K562 (cell line): Measurements from ENCODE around the gene KLHL9. TPM values are rescaled to one million over a fixed set of nuclear protein-coding genes. Genes with fewer than 3 reads are reported as not detected.

Experiments
- ATAC-seq: fragments of 200-7000 bp; cut with Tn5 transposase; 3 replicates; pipeline ENCODE4 v1.9.1; 2020; ENCODE audit warnings: moderate library complexity
- BruUV-seq: library from RNA; stranded (reverse); fragments of 400-500 nt; replicated peaks from 2 replicates; lab custom pipeline; 2021; lab: Mats Ljungman, UMichigan
- CTCF ChIA-PET: fragments of 300-600 bp; formaldehyde crosslinking; extraction: SDS; loops from one replicate; lab custom pipeline; 2021; ENCODE audit warnings: low intra/inter-chr PET ratio; lab: Yijun Ruan, JAX
- POLR2A ChIA-PET: fragments of 300-600, 350-650 bp; sonication (Branson Sonifier 250); formaldehyde crosslinking; extraction: SDS; loops from one replicate; lab custom pipeline; 2021; ENCODE audit warnings: antibody characterized with exemption, inconsistent platforms; lab: Yijun Ruan, JAX
- DNase-seq, 4 experiments: peaks; one replicate each; pipeline versions ENCODE4 v3.0.0 to v3.0.0-alpha.2; 2011 to 2018; ENCODE audit warnings: low spot score in 3 of 4, mixed read lengths in 3 of 4; ENCODE audit errors: extremely low read depth in 1 of 4
- FAIRE-seq: peaks from 2 replicates; lab custom pipeline; 2011; peaks lifted over from hg19 to GRCh38; lab: Jason Lieb, UNC
- H2AFZ ChIP-seq: 2 replicates; pipeline ENCODE4 v1.6.0; 2011; ENCODE audit warnings: low read depth, low read length, control low read depth, inconsistent platforms
- H3K27ac ChIP-seq: fragments of 200-600 bp; 3 replicates; pipeline ENCODE4 v1.8.0; 2011; ENCODE audit warnings: low read depth, mild to moderate bottlenecking, control low read depth, inconsistent platforms, low read length, moderate library complexity, mixed read lengths; ENCODE audit errors: extremely low read depth
- H3K27me3 ChIP-seq, 2 experiments: fragments of 300-600 bp in 1 of 2; 2 replicates in 1 of 2; 3 replicates in 1 of 2; pipeline versions ENCODE4 v1.6.0 to v1.8.0; 2011; ENCODE audit warnings: inconsistent platforms in 2 of 2, low read length in 2 of 2, mild to moderate bottlenecking in 1 of 2, mixed read lengths in 1 of 2, moderate library complexity in 1 of 2; ENCODE audit not compliant: control insufficient read depth in 2 of 2, insufficient read depth in 2 of 2
- H3K36me3 ChIP-seq: fragments of 300-600 bp; 3 replicates; pipeline ENCODE4 v1.8.0; 2011; ENCODE audit warnings: mild to moderate bottlenecking, low read length, inconsistent platforms; ENCODE audit not compliant: control insufficient read depth, insufficient read depth
- H3K4me1 ChIP-seq, 2 experiments: fragments of 200-600 bp in 1 of 2; replicated peaks in 1 of 2; 2 replicates in 1 of 2; 3 replicates in 1 of 2; pipeline versions ENCODE4 v1.5.1 to v1.8.0; 2011; ENCODE audit warnings: inconsistent platforms in 2 of 2, low read length in 2 of 2, mild to moderate bottlenecking in 1 of 2, mixed read lengths in 1 of 2, moderate library complexity in 1 of 2; ENCODE audit not compliant: control insufficient read depth in 2 of 2, insufficient read depth in 2 of 2
- H3K4me2 ChIP-seq: 2 replicates; pipeline ENCODE4 v1.6.1; 2011; ENCODE audit warnings: low read length, control low read depth, inconsistent platforms, mixed read lengths; ENCODE audit not compliant: insufficient read depth
- H3K4me3 ChIP-seq: fragments of 200-600 bp; sonication (generic), shearing (Covaris generic); 2 replicates; pipeline ENCODE4 v1.5.1; 2016; ENCODE audit warnings: control low read depth, inconsistent platforms
- H3K79me2 ChIP-seq: fragments of 200-600 bp; 3 replicates; pipeline ENCODE4 v1.8.0; 2011; ENCODE audit warnings: low read length, inconsistent platforms; ENCODE audit not compliant: control insufficient read depth, insufficient read depth
- H3K9ac ChIP-seq, 2 experiments: 2 replicates each; pipeline versions ENCODE4 v1.6.0 to v1.6.1; 2011; ENCODE audit warnings: low read depth in 2 of 2, low read length in 2 of 2, control low read depth in 1 of 2, inconsistent platforms in 1 of 2, mild to moderate bottlenecking in 1 of 2, mixed read lengths in 1 of 2; ENCODE audit not compliant: insufficient read depth in 1 of 2
- H3K9me1 ChIP-seq: one replicate; pipeline ENCODE4 v1.6.0; 2011; ENCODE audit warnings: inconsistent platforms, mild to moderate bottlenecking, low read length, moderate library complexity; ENCODE audit not compliant: control insufficient read depth, insufficient read depth
- H3K9me3 ChIP-seq: replicated peaks from 2 replicates; pipeline ENCODE4 v1.5.1; 2011; ENCODE audit warnings: low read depth, low read length, inconsistent platforms; ENCODE audit not compliant: control insufficient read depth, insufficient read depth
- H4K20me1 ChIP-seq: replicated peaks from 2 replicates; pipeline ENCODE4 v1.6.1; 2011; ENCODE audit warnings: low read length, inconsistent platforms, mixed read lengths; ENCODE audit not compliant: control insufficient read depth, insufficient read depth
- ARNT ChIP-seq, 2 experiments: fragments of 450-650 bp; IDR thresholded peaks; 2 replicates each; pipeline ENCODE4 v1.6.1; 2016; ENCODE audit warnings: mild to moderate bottlenecking in 1 of 2
- BACH1 ChIP-seq: fragments of 200-800 bp; sonication (Bioruptor generic); IDR thresholded peaks from 2 replicates; pipeline ENCODE4 v1.6.1; 2016; ENCODE audit warnings: missing genetic modification characterization, missing compliant biosample characterization
- ELK1 ChIP-seq: sonication (generic); formaldehyde crosslinking; IDR thresholded peaks from 2 replicates; pipeline ENCODE4 v1.8.1; 2022; ENCODE audit warnings: missing genetic modification reagents
- FOXK1 ChIP-seq: sonication (generic); formaldehyde crosslinking; IDR thresholded peaks from 2 replicates; pipeline ENCODE4 v1.8.0; 2022; ENCODE audit warnings: missing genetic modification reagents, mild to moderate bottlenecking, borderline replicate concordance
- FOXK2 ChIP-seq, 2 experiments: fragments of 450-650 bp; IDR thresholded peaks in 1 of 2; conservative IDR thresholded peaks in 1 of 2; 2 replicates each; pipeline ENCODE4 v1.6.1; 2016; ENCODE audit warnings: low read depth in 2 of 2, mild to moderate bottlenecking in 1 of 2
- GABPB2 ChIP-seq: fragments of 250-450 bp; sonication (Bioruptor Pico); conservative IDR thresholded peaks from 2 replicates; pipeline ENCODE4 v1.5.1; 2021; ENCODE audit warnings: mild to moderate bottlenecking
- GATA2 ChIP-seq: sonication (generic); formaldehyde crosslinking; IDR thresholded peaks from 2 replicates; pipeline ENCODE4 v1.4.0; 2020; ENCODE audit warnings: mild to moderate bottlenecking, missing genetic modification reagents
- IFI16 ChIP-seq: fragments of 250-450 bp; sonication (Bioruptor Pico); IDR thresholded peaks from 2 replicates; pipeline ENCODE4 v2.1.2; 2022; ENCODE audit warnings: mild to moderate bottlenecking, inconsistent platforms
- PHB2 ChIP-seq: fragments of 450-650 bp; IDR thresholded peaks from 2 replicates; pipeline ENCODE4 v1.6.1; 2017; ENCODE audit warnings: low read depth
- SNAPC5 ChIP-seq: fragments of 250-450 bp; sonication (Bioruptor Pico); IDR thresholded peaks from 2 replicates; pipeline ENCODE4 v1.8.0; 2021; ENCODE audit warnings: moderate library complexity, mild to moderate bottlenecking, inconsistent platforms
- TSC22D4 ChIP-seq: fragments of 450-650 bp; IDR thresholded peaks from 2 replicates; pipeline ENCODE4 v1.6.1; 2016; ENCODE audit warnings: missing genetic modification characterization, missing biosample characterization, control low read depth
- ZFP36 ChIP-seq: fragments of 150-350 bp; IDR thresholded peaks from 2 replicates; pipeline ENCODE4 v1.6.1; 2018; ENCODE audit warnings: low read length, low read depth; ENCODE audit not compliant: partially characterized antibody
- ZNF592 ChIP-seq: fragments of 450-650 bp; IDR thresholded peaks from 2 replicates; pipeline ENCODE4 v1.6.1; 2017; ENCODE audit warnings: antibody characterized with exemption, mild to moderate bottlenecking
- ZNF644 ChIP-seq: fragments of 200-800 bp; sonication (Bioruptor generic); IDR thresholded peaks from 2 replicates; pipeline ENCODE4 v1.6.1; 2016; ENCODE audit warnings: low read depth, missing genetic modification characterization, missing compliant biosample characterization
- WGBS: fragments of 100-300 bp; shearing (Covaris generic); methylation state at CpG from one replicate; pipeline ENCODE4 v1.1.6; 2016; ENCODE audit warnings: low coverage, mixed read lengths; ENCODE audit not compliant: insufficient coverage; ENCODE audit errors: missing lambda C conversion rate; 5-methylcytosine and 5-hydroxymethylcytosine counted together
- in situ Hi-C: fragments of 300-500 bp; cut with MboI; formaldehyde crosslinking; loops from 4 replicates; pipeline ENCODE4 v1.15.0; 2018; ENCODE audit warnings: inconsistent platforms, mixed read lengths
- intact Hi-C: fragments of 100-400 bp; cut with micrococcal nuclease; formaldehyde crosslinking; loops from 2 replicates; pipeline ENCODE4 v1.14.2; 2022
- polyA plus RNA-seq, 8 experiments: library from polyadenylated mRNA; depleted of rRNA in 4 of 8; stranded (reverse) in 5 of 8; unstranded in 3 of 8; fragments of >200 nt; fragmentation: Nextera tagmentation in 2 of 8; fragmentation: Illumina TruSeq in 1 of 8; extraction: Ambion mirVana in 2 of 8; extraction: Trizol in 1 of 8; gene quantifications; 2 replicates each; pipeline versions ENCODE4 v1.2.1 to v1.2.3, GENCODE V29; 2011 to 2014; ENCODE audit warnings: inconsistent platforms in 1 of 8, missing spikeins in 1 of 8
- total RNA-seq, 7 experiments: library from RNA; depleted of rRNA in 6 of 7; stranded (reverse); fragments of >200 nt in 6 of 7; fragmentation: Illumina TruSeq in 2 of 7; extraction: Trizol in 2 of 7; gene quantifications; 2 replicates each; pipeline versions ENCODE4 v1.2.1 to v1.2.3, GENCODE V29; 2011 to 2021; ENCODE audit warnings: low replicate concordance in 1 of 7
- TF ChIP-seq, protein P1 (sequence below): fragments of 450-650 bp; IDR thresholded peaks from 2 replicates; pipeline ENCODE4 v1.6.1; 2016; ENCODE audit warnings: low read depth, mild to moderate bottlenecking, moderate library complexity
- TF ChIP-seq, protein P2 (sequence below): sonication (generic); formaldehyde crosslinking; IDR thresholded peaks from 2 replicates; pipeline ENCODE4 v1.8.0; 2022; ENCODE audit warnings: mild to moderate bottlenecking, missing genetic modification reagents

KLHL9 gene
- total and polyA plus RNA-seq, 9 of the 15 experiments (the other 6 are each of a cell fraction or from before 2014, with no cell fraction given), result 0.04 TPM; not detected in 8

DNA sequence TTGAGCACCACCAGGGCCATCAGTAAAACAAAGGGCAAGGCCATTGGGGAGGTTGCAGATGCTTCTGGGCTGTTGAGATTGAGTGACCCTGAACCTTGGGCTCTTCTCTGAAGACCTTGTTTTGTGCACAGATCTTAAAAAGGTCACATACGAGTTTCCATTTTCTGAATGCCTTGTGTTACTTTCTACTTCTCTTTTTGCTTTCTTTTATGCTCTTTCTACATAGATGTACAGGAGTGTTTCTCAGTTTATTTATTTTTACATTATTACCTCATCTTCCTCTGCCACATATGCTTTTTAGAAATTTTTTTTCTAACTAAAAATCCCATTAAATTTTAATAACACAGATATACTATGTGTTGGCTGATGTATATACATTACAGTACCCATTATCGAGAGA is 30.0 kb downstream of the KLHL9 start, which contains the start of gene IFNA5 (continued):
- TF ChIP-seq, protein P1, sequence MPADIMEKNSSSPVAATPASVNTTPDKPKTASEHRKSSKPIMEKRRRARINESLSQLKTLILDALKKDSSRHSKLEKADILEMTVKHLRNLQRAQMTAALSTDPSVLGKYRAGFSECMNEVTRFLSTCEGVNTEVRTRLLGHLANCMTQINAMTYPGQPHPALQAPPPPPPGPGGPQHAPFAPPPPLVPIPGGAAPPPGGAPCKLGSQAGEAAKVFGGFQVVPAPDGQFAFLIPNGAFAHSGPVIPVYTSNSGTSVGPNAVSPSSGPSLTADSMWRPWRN, result no peak
- TF ChIP-seq PHB2 (no peak), BACH1 (tag) (no peak), IFI16 (CRISPR knock-in tag) (no peak), GABPB2 (CRISPR knock-in tag) (no peak), FOXK2 (conservative IDR thresholded peaks at IDR 0.05 in 1 of 2, IDR thresholded peaks at IDR 0.05 in 1 of 2; ENCODE audit: low read depth in 2 of 2) (no peak)
- TF ChIP-seq, protein P2, sequence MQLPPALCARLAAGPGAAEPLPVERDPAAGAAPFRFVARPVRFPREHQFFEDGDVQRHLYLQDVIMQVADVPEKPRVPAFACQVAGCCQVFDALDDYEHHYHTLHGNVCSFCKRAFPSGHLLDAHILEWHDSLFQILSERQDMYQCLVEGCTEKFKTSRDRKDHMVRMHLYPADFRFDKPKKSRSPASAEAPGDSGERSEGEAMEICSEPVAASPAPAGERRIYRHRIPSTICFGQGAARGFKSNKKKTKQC (CRISPR knock-in tag), result no peak

DNA sequence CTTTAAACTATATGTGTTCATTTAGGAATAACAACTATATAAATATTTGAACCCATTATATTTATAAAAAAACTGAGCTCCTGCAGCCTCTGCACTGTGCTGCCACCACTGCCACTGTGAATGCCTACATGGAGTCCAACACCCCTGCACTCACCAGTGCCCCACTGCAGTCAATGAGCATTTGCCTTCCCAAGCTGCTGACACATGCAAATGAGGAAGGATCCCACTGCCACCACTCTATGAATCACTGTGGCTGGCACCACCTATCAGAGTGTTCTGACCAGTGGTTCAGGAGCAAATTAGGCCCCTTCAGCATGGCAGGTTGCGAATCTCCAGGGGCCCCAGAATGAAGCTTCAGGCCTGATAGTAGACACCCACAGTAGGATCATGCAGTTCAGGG is 39.2 kb downstream of the KLHL9 start:
- FAIRE-seq, result no peak
- Histone ChIP-seq H3K36me3 (no peaks in the 10 kb centered on the region), H3K79me2 (no peaks in the 10 kb centered on the region), H3K4me1 (no peaks in the 10 kb centered on the region), H2AFZ (no peak overlapping the region), H3K4me3 (no peak overlapping the region), H3K4me2 (no peak overlapping the region), H3K9me1 (no peaks in the 10 kb centered on the region), H3K27me3 (no peaks in the 10 kb centered on the region), H3K27ac (no peak overlapping the region), H3K9ac (no peak overlapping the region), H3K9me3 (no peaks in the 10 kb centered on the region), H4K20me1 (no peaks in the 10 kb centered on the region)
- no CpG with 5 or more reads among the region's 1 CpG for WGBS
- ChIA-PET POLR2A (no interaction called here), CTCF (no interaction called here)
- no peak for ATAC-seq
- intact Hi-C loops (no loop called here), in situ Hi-C loops (no loop called here)
- DNase-seq, result no peak
- no TSS peak for BruUV-seq
- TF ChIP-seq TSC22D4 (tag) (no peak), ZFP36 (no peak), SNAPC5 (CRISPR knock-in tag) (no peak), GATA2 (no peak), ZNF644 (tag) (no peak), ELK1 (CRISPR knock-in tag) (no peak), ZNF592 (no peak), ARNT (IDR thresholded peaks at IDR 0.05) (no peak), FOXK1 (CRISPR knock-in tag) (no peak)
